Colonic mucosa (tissue), 4 donors: Measurements from ENCODE around the gene SEMA5A. TPM values are rescaled to one million over a fixed set of nuclear protein-coding genes. Genes with fewer than 3 reads are reported as not detected.

Experiments
- DNase-seq: peaks from one replicate; pipeline ENCODE4 v3.0.0-alpha.2; 2020
- H3K27ac ChIP-seq: fragments of 200-600 bp; one replicate; pipeline ENCODE4 v1.8.0; 2021
- H3K27me3 ChIP-seq: fragments of 200-600 bp; one replicate; pipeline ENCODE4 v1.8.0; 2021
- H3K36me3 ChIP-seq: fragments of 200-600 bp; one replicate; pipeline ENCODE4 v1.8.0; 2021
- H3K4me1 ChIP-seq: fragments of 200-600 bp; one replicate; pipeline ENCODE4 v1.8.0; 2021; ENCODE audit warnings: mild to moderate bottlenecking
- H3K4me3 ChIP-seq: fragments of 200-600 bp; one replicate; pipeline ENCODE4 v1.8.0; 2021
- H3K9ac ChIP-seq, 2 donors: one replicate each; pipeline ENCODE4 v1.7.0; 2013; ENCODE audit warnings: control low read depth in 2 of 2, low read depth in 2 of 2, low read length in 2 of 2
- H3K9me3 ChIP-seq: fragments of 200-600 bp; one replicate; pipeline ENCODE4 v1.8.0; 2021
- CTCF ChIP-seq: fragments of 200-600 bp; IDR thresholded peaks from one replicate; pipeline ENCODE4 v1.8.0; 2022; ENCODE audit warnings: antibody characterized with exemption, mild to moderate bottlenecking
- intact Hi-C: fragments of 100-400 bp; cut with DNase I; formaldehyde crosslinking; loops from one replicate; pipeline ENCODE4 v1.14.1; 2022
- total RNA-seq, 2 donors: library from RNA; stranded (reverse); fragmentation: NEBNext Ultra II Directional in 1 of 2; extraction: Animal tissue kit (Norgen Biotek cat#: 25700) in 1 of 2; gene quantifications; one replicate each; pipeline ENCODE4 v1.2.1, GENCODE V29; 2021
- donor health status: healthy.
- donor health status: DM: no; HTN: no; CAD: no.
- donor health status: DM: no; HTN: no; CAD: no.

Gene SEMA5A
- total RNA-seq, 2 donors from 2014 or later = 23.3 to 32.7 TPM

GRCh38 chr5:9115093-9115492 is 430.8 kb downstream of the SEMA5A start:
- no peaks in the 10 kb centered on the region for H3K36me3 ChIP-seq
- H3K27me3 ChIP-seq = no peaks in the 10 kb centered on the region
- no peak for TF ChIP-seq CTCF
- no peak overlapping the region for H3K9ac ChIP-seq
- H3K9me3 ChIP-seq = no peaks in the 10 kb centered on the region
- intact Hi-C loops = no loop called here
- H3K27ac ChIP-seq = no peak overlapping the region
- H3K4me3 ChIP-seq = no peak overlapping the region
- DNase-seq = no peak
- H3K4me1 ChIP-seq = no peaks in the 10 kb centered on the region

GRCh38 chr5:9112520-9113291 is 433.2 kb downstream of the SEMA5A start:
- intact Hi-C loops = no loop called here
- no peaks in the 10 kb centered on the region for H3K27me3 ChIP-seq
- H3K4me3 ChIP-seq = no peak overlapping the region
- no peaks in the 10 kb centered on the region for H3K9me3 ChIP-seq
- H3K4me1 ChIP-seq = no peaks in the 10 kb centered on the region
- H3K36me3 ChIP-seq = no peaks in the 10 kb centered on the region
- no peak overlapping the region for H3K27ac ChIP-seq
- DNase-seq = no peak
- TF ChIP-seq CTCF = no peak
- H3K9ac ChIP-seq = no peak overlapping the region

GRCh38 chr5:9108162-9108561 is 437.7 kb downstream of the SEMA5A start:
- Histone ChIP-seq H3K27me3 (no peaks in the 10 kb centered on the region), H3K36me3 (no peaks in the 10 kb centered on the region), H3K27ac (no peak overlapping the region), H3K9ac (no peak overlapping the region), H3K4me1 (no peaks in the 10 kb centered on the region), H3K9me3 (no peaks in the 10 kb centered on the region), H3K4me3 (no peak overlapping the region)
- no peak for TF ChIP-seq CTCF
- no peak for DNase-seq
- intact Hi-C loops = no loop called here

GRCh38 chr5:9105851-9106250 is 440.0 kb downstream of the SEMA5A start:
- intact Hi-C loops = no loop called here
- H3K4me1 ChIP-seq = no peaks in the 10 kb centered on the region

GRCh38 chr5:9104571-9105339 is 441.1 kb downstream of the SEMA5A start:
- no peak for TF ChIP-seq CTCF
- H3K4me3 ChIP-seq = no peak overlapping the region
- no peak for DNase-seq
- H3K27me3 ChIP-seq = no peaks in the 10 kb centered on the region
- no peaks in the 10 kb centered on the region for H3K9me3 ChIP-seq
- H3K4me1 ChIP-seq = no peaks in the 10 kb centered on the region
- H3K36me3 ChIP-seq = no peaks in the 10 kb centered on the region
- intact Hi-C loops = no loop called here
- H3K27ac ChIP-seq = no peak overlapping the region
- no peak overlapping the region for H3K9ac ChIP-seq

More at GRCh38 chr5:9105851-9106250, 440.0 kb downstream of the SEMA5A start:
- Histone ChIP-seq H3K27ac (no peak overlapping the region), H3K9me3 (no peaks in the 10 kb centered on the region), H3K36me3 (no peaks in the 10 kb centered on the region), H3K4me3 (no peak overlapping the region), H3K9ac (no peak overlapping the region), H3K27me3 (no peaks in the 10 kb centered on the region)
- TF ChIP-seq CTCF = no peak
- no peak for DNase-seq
